ENCODE results near the gene RRAD. TPM values are rescaled to one million over a fixed set of nuclear protein-coding genes. Genes with fewer than 3 reads are reported as not detected.

Gene RRAD
- total RNA-seq, 1 donor from 2014 or later: 32.9 TPM

DNA sequence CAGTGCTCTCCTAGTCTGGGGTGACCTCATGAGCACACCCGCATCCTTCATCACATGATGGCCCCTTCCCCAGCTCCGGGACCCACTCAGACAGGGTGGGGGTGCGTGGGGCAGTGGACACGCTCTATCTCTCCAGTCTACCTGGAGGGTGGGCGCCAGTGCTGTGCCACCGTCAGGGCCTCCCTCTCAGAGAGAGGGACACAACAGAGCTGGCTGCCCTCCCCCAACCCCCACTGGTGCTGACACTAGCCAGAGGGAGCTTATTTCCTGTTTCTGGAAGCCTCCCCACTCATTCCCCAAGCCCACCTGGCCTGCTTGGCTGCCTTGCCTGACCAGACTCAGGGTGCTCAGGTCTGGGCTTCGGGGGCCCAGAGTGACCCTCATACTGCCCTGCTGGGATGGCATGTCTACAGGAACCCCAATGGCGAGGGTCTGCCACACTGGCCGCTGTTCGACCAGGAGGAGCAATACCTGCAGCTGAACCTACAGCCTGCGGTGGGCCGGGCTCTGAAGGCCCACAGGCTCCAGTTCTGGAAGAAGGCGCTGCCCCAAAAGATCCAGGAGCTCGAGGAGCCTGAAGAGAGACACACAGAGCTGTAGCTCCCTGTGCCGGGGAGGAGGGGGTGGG lies 18.2 kb upstream of the RRAD start:
- TF ChIP-seq, protein P1, sequence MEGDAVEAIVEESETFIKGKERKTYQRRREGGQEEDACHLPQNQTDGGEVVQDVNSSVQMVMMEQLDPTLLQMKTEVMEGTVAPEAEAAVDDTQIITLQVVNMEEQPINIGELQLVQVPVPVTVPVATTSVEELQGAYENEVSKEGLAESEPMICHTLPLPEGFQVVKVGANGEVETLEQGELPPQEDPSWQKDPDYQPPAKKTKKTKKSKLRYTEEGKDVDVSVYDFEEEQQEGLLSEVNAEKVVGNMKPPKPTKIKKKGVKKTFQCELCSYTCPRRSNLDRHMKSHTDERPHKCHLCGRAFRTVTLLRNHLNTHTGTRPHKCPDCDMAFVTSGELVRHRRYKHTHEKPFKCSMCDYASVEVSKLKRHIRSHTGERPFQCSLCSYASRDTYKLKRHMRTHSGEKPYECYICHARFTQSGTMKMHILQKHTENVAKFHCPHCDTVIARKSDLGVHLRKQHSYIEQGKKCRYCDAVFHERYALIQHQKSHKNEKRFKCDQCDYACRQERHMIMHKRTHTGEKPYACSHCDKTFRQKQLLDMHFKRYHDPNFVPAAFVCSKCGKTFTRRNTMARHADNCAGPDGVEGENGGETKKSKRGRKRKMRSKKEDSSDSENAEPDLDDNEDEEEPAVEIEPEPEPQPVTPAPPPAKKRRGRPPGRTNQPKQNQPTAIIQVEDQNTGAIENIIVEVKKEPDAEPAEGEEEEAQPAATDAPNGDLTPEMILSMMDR (IDR thresholded peaks at IDR 0.05; ENCODE audit: insufficient read depth, low read length, poor library complexity, severe bottlenecking): no peak
- H3K36me3 ChIP-seq (ENCODE audit: control insufficient read depth, insufficient read depth, low read length): peaks cover 1% of the 10 kb centered on the region

DNA sequence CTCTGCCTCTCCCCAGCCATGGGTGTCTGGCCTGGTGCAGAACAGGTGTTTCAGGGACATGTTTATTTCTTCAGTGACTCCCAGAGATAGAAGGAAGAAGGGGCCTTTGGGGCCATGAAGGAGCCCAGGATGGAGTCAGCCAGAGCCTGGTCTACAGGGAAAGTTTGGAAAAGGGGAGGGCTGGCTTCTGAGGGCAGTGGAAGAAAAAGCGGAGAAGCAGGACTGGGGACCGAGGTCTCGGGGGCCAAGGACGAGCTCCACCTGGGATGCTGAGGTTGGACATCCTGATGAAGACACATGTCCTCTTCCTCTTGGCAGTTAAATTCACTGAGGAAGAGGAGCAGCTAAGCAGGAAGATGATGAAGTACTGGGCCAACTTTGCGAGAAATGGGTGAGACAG lies 17.6 kb upstream of the RRAD start:
- Histone ChIP-seq H3K36me3 (ENCODE audit: control insufficient read depth, insufficient read depth, low read length) (peaks cover 1% of the 10 kb centered on the region), H3K4me3 (ENCODE audit: low read depth, low read length) (no peak overlapping the region), H3K27me3 (ENCODE audit: control insufficient read depth, insufficient read depth, low read length) (peaks cover 3% of the 10 kb centered on the region)
- DNase-seq (ENCODE audit: low read depth): no peak
- TF ChIP-seq, protein P1 (IDR thresholded peaks at IDR 0.05; ENCODE audit: insufficient read depth, low read length, poor library complexity, severe bottlenecking): no peak

More for the DNA sequence above, 18.2 kb upstream of the RRAD start:
- Histone ChIP-seq H3K4me3 (ENCODE audit: low read depth, low read length) (no peak overlapping the region), H3K27me3 (ENCODE audit: control insufficient read depth, insufficient read depth, low read length) (peaks cover 7% of the 10 kb centered on the region)
- DNase-seq (ENCODE audit: low read depth): no peak

DNA sequence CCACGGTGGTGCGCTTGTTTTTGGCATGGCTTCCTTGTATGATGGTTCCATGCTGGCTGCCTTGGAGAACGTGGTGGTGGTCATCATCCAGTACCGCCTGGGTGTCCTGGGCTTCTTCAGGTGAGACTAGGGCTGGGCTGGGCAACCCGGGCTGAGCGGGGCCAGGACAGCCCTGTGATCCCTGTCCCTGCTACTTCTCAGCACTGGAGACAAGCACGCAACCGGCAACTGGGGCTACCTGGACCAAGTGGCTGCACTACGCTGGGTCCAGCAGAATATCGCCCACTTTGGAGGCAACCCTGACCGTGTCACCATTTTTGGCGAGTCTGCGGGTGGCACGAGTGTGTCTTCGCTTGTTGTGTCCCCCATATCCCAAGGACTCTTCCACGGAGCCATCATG lies 14.9 kb upstream of the RRAD start:
- H3K4me3 ChIP-seq (ENCODE audit: low read depth, low read length): no peak overlapping the region
- TF ChIP-seq, protein P1 (IDR thresholded peaks at IDR 0.05; ENCODE audit: insufficient read depth, low read length, poor library complexity, severe bottlenecking): no peak
- peaks cover 3% of the 10 kb centered on the region for H3K27me3 ChIP-seq (ENCODE audit: control insufficient read depth, insufficient read depth, low read length)
- H3K36me3 ChIP-seq (ENCODE audit: control insufficient read depth, insufficient read depth, low read length): peaks cover 1% of the 10 kb centered on the region
- no peak for DNase-seq (ENCODE audit: low read depth)

DNA sequence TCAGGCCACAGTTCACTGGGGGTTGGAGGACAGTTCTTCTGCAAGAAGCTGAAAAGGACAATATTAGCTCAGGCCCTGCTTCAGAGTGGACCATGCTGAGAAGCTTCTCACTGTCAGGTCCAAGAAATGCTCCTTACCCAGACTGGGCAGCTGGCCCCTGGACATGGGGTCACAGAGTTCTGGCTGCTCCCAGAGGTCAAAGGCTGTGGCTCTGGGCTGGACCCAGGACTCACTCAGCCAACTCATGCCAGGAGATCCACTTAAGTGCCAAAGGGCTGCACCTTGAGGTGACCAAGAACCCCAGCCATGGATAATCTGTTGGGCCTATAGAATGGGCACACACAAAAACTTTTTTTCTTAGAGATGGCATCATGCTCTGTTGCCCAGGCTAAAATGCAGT lies 14.0 kb upstream of the RRAD start:
- Histone ChIP-seq H3K4me3 (ENCODE audit: low read depth, low read length) (no peak overlapping the region), H3K27me3 (ENCODE audit: control insufficient read depth, insufficient read depth, low read length) (peaks cover 3% of the 10 kb centered on the region), H3K36me3 (ENCODE audit: control insufficient read depth, insufficient read depth, low read length) (peaks cover 1% of the 10 kb centered on the region)
- no peak for DNase-seq (ENCODE audit: low read depth)
- TF ChIP-seq, protein P1 (IDR thresholded peaks at IDR 0.05; ENCODE audit: insufficient read depth, low read length, poor library complexity, severe bottlenecking): no peak

DNA sequence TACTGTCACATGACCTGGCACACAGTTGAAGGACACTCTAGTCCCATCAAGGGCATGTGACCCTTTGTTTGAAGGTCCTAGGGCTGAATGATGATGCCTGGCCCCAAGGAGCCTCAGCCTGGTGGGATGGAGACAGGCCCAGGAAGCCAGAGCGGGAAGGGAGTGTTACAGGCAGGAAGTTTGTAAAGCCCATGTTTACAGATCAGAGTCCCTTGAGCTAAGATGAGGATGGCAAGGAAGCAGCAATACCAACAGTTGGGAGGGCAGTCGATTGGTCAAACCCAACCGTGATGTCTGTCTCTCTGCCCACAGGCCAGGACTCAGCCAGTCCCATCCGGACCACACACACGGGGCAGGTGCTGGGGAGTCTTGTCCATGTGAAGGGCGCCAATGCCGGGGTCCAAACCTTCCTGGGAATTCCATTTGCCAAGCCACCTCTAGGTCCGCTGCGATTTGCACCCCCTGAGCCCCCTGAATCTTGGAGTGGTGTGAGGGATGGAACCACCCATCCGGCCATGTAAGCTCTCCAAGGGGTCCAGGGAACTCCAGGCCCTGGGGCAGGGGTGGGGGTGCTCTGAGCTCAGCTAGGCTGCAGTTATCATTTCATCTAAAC lies 12.5 kb upstream of the RRAD start:
- TF ChIP-seq, protein P1 (IDR thresholded peaks at IDR 0.05; ENCODE audit: insufficient read depth, low read length, poor library complexity, severe bottlenecking): no peak
- Histone ChIP-seq H3K27me3 (ENCODE audit: control insufficient read depth, insufficient read depth, low read length) (peaks cover 3% of the 10 kb centered on the region), H3K4me3 (ENCODE audit: low read depth, low read length) (no peak overlapping the region), H3K36me3 (ENCODE audit: control insufficient read depth, insufficient read depth, low read length) (peaks cover 1% of the 10 kb centered on the region)
- DNase-seq (ENCODE audit: low read depth): no peak

Measured in kidney epithelial cell (primary cell).